Aorta (tissue), 5 donors: Measurements from ENCODE around the gene HSPB7. TPM values are rescaled to one million over a fixed set of nuclear protein-coding genes. Genes with fewer than 3 reads are reported as not detected.

Experiments used
- ATAC-seq: fragments of 200-7000 bp; cut with Tn5 transposase; one replicate; pipeline ENCODE4 v1.9.1; 2022; ENCODE audit warnings: moderate library complexity; ENCODE audit not compliant: low FRiP score
- DNase-seq, 2 donors: peaks; one replicate each; pipeline ENCODE4 v3.0.0-alpha.2; 2020
- H3K27ac ChIP-seq, 2 donors: one replicate each; pipeline ENCODE4 v1.5.1; 2013; ENCODE audit warnings: low read length in 2 of 2, mild to moderate bottlenecking in 2 of 2, moderate library complexity in 2 of 2, control low read depth in 1 of 2, inconsistent platforms in 1 of 2, low read depth in 1 of 2
- H3K27me3 ChIP-seq, 2 donors: one replicate each; pipeline ENCODE4 v1.6.1; 2013; ENCODE audit warnings: control low read depth in 1 of 2, low read length in 1 of 2, mild to moderate bottlenecking in 1 of 2, moderate library complexity in 1 of 2; ENCODE audit not compliant: insufficient read depth in 2 of 2, control insufficient read depth in 1 of 2
- H3K36me3 ChIP-seq, 2 donors: one replicate each; pipeline ENCODE4 v1.6.1; 2013; ENCODE audit warnings: control low read depth in 1 of 2, low read length in 1 of 2, mild to moderate bottlenecking in 1 of 2; ENCODE audit not compliant: insufficient read depth in 2 of 2, control insufficient read depth in 1 of 2
- H3K4me1 ChIP-seq, 2 donors: one replicate each; pipeline ENCODE4 v1.6.1; 2013; ENCODE audit warnings: low read length in 2 of 2, control low read depth in 1 of 2, mild to moderate bottlenecking in 1 of 2, moderate library complexity in 1 of 2; ENCODE audit not compliant: insufficient read depth in 2 of 2, control insufficient read depth in 1 of 2
- H3K4me3 ChIP-seq, 2 donors: one replicate each; pipeline ENCODE4 v1.5.1; 2013; ENCODE audit warnings: low read length in 2 of 2, control low read depth in 1 of 2, mild to moderate bottlenecking in 1 of 2
- H3K9me3 ChIP-seq: one replicate; pipeline ENCODE4 v1.6.1; 2013; ENCODE audit warnings: mild to moderate bottlenecking, low read length; ENCODE audit not compliant: control insufficient read depth
- WGBS, 2 donors: extraction: QIAGEN DNeasy Blood & Tissue Kit; methylation state at CpG; one replicate each; pipeline ENCODE4 v1.1.7; 2013; 5-methylcytosine and 5-hydroxymethylcytosine counted together
- intact Hi-C, 2 donors: fragments of 100-400 bp; cut with DNase I; formaldehyde crosslinking; loops; one replicate each; pipeline versions ENCODE4 v1.14.2 to v1.15.0; 2022
- polyA plus RNA-seq, 2 donors: library from polyadenylated mRNA; stranded (reverse); fragments of 200-250 nt; gene quantifications; one replicate each; pipeline ENCODE4 v1.2.3, GENCODE V29; 2013
- total RNA-seq, 2 donors: library from RNA; stranded (reverse); fragmentation: NEBNext Ultra II Directional; extraction: Animal tissue kit (Norgen Biotek cat#: 25700); gene quantifications; one replicate each; pipeline ENCODE4 v1.2.1, GENCODE V29; 2021
- donor health status: healthy with polysubstance abuse.
- donor health status: Bipolar disorder and iron deficiency.
- donor health status: DM: no; HTN: no; CAD: no.
- donor health status: DM: no; HTN: no; CAD: no.
- donor health status: DM: yes; HTN: yes; CAD: no.

The HSPB7 gene
- total and polyA plus RNA-seq, 4 donors = 128 to 802 (median 326) TPM

DNA sequence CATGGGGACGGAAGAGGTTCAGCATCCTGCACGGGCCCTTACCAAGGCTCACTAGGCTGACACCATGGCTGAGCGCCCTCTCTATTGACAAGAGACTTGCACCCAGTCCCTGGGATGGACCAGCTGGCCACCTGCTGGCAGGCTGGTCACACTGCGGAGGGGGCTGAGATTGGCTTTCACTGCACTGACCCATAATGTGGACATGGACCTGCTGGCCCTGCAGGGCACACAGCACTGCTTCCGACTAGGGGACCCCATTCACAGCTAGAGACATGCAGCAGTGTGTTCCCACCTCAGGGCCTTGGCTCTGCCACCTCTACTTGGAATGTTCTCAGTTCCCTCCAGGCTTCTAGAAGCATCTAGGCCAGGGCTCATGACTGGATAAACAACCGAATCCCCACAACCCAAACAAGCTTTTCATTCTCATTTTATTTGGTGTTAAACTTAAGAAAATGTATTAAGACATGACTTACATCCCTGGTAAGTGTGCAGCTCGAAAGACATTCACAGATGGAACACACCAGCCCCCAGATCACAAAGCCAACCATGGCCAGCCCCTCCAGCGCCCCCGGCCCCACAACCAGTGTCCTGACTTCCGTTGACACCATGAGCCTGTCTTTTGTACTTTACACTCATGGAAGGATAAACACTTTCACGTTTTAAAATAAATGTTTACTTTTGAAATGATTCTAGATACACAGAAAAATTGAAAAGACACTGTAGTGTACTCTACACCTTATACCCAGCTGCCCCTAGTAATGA, 23.1 kb downstream of the HSPB7 start:
- ATAC-seq (peak; percentile 80), DNase-seq (peak; percentile 80 to 89)
- Histone ChIP-seq H3K27ac (no peak overlapping the region), H3K27me3 (no peaks in the 10 kb centered on the region), H3K36me3 (no peaks in the 10 kb centered on the region), H3K4me1 (no peaks in the 10 kb centered on the region), H3K9me3 (no peaks in the 10 kb centered on the region), H3K4me3 (no peak overlapping the region)
- intact Hi-C loops = loop anchor here (5.0 kb wide), 3 partner anchors 177 to 202 kb away; no protein-coding TSS in a partner anchor
- 51 to 52% methylated on average over 11 of the region's 11 CpGs for WGBS, 2 donors

DNA sequence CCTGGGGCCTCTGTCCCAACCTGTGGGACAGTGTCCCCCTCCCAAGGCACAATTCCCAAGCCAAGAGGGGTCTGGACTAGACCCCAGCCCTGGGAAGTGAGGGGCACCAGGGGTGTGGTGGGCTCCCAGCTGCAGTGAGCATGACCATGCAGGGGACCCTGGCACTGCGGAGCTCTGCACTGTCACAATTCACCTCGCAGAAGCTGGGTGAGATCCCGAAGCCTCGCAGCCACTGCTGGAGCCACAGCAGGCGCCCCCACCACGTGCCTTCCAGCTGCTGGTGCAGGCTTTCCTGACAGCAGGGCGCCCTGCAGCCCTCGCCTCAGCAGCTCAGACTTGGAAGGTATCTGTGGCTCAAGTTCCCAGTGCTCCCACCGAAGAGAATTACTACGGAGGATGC, 23.8 kb downstream of the HSPB7 start:
- ATAC-seq (no peak), DNase-seq (no peak)
- Histone ChIP-seq H3K27ac (no peak overlapping the region), H3K4me1 (no peaks in the 10 kb centered on the region), H3K9me3 (no peaks in the 10 kb centered on the region), H3K4me3 (no peak overlapping the region), H3K27me3 (no peaks in the 10 kb centered on the region), H3K36me3 (no peaks in the 10 kb centered on the region)
- intact Hi-C loops = loop anchor here (5.0 kb wide), 3 partner anchors 177 to 202 kb away; no protein-coding TSS in a partner anchor
- 93 to 94% methylated on average over 10 of the region's 10 CpGs for WGBS, 2 donors

DNA sequence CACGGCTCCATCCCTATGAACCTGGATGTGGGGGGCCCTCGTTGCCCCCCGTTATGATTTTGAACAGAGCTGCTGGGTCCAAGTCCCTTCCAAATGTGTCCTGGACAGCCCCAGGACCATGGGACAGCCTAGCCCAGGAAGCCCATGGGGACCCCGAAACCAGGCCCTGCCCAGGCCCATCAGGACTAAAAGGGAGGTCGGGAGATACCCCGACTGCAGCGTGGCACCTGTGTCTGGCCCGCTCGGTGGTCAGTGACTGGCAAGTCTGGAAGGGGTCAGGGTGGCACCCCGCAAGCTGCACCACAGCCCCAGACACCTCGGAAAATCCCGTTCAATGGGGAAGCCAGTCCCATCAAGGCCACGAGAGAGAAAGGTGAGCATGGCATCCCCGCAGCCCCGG, 24.2 kb downstream of the HSPB7 start:
- WGBS, 2 donors = 90 to 97% methylated on average over 15 of the region's 15 CpGs
- Histone ChIP-seq H3K4me1 (no peaks in the 10 kb centered on the region), H3K27me3 (no peaks in the 10 kb centered on the region), H3K4me3 (no peak overlapping the region), H3K36me3 (no peaks in the 10 kb centered on the region), H3K27ac (no peak overlapping the region), H3K9me3 (no peaks in the 10 kb centered on the region)
- intact Hi-C loops = loop anchor here (5.0 kb wide), 3 partner anchors 176 to 201 kb away; no protein-coding TSS in a partner anchor
- ATAC-seq (no peak), DNase-seq (no peak)

DNA sequence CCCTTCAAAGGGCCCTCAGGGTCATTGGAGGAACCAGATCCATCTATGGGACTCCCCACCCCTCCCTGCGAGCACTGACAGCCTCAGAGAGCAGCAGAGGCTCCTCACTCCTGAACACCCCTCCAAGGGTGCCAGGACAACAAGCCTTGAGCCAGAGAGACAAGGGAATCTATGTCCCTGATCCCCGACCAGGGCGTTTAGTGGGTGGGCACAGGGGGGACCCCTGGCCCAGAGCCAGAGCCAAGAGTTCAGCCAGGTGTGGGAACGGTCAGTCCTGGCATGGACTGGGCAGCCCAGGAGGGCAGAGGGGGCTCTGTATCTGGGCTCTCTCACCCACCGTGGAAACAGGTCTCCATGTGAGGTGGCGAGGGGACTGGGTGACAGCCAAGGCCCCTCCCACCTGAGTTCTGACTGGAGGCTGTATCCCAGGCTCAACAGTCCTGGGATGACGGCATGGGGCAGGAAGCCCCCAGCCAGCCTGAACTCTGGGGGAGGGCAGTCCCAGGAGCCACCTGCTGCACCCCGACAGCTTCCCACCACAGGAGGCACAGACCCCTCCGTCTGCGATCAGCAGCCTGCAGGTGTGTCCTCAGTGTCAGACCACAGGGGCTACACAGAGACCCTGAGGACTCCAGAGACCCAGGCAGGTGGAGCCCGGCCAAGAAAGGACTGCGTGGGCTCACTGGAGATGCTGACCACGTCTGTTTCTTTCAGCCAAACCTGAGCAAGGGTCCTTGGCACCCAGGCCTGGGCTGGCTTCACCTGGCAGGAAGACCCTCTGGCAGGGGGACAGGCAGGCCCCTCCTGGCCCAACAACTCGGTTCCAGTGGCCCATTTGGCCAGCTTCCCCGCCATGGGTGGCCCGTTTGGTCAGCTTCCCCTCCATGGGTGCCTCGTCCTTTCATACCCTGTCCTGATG, 25.0 kb downstream of the HSPB7 start:
- intact Hi-C loops = loop anchor here (5.0 kb wide), 3 partner anchors 176 to 201 kb away; no protein-coding TSS in a partner anchor

DNA sequence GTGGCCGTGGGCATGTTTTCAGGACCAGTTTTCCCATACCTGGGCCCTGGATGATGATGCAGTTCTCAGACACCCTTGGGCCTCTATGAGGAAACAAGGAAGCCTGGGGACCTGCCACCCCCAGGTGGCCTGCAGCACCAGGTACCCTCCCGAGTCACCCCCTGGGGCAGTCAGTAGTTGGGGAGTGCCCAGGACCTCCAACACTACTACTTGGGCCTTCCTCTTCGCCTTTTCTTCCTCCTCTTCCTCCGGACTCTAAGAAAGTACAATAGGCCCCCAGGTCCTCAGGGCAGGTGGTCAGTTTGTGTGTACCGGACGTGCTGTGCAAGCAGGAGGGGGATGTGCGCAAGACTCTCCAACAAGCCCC, 25.7 kb downstream of the HSPB7 start:
- intact Hi-C loops = loop anchor here (5.0 kb wide), 3 partner anchors 175 to 200 kb away; no protein-coding TSS in a partner anchor
- H3K27ac ChIP-seq = no peak overlapping the region
- no peak for ATAC-seq

More for the DNA sequence above, 25.0 kb downstream of the HSPB7 start:
- ATAC-seq (no peak), DNase-seq (no peak)
- Histone ChIP-seq H3K27me3 (no peaks in the 10 kb centered on the region), H3K36me3 (no peaks in the 10 kb centered on the region), H3K4me1 (no peaks in the 10 kb centered on the region), H3K27ac (no peak overlapping the region), H3K9me3 (no peaks in the 10 kb centered on the region), H3K4me3 (no peak overlapping the region)
- WGBS, 2 donors = 83% methylated on average over 17 of the region's 17 CpGs

DNA sequence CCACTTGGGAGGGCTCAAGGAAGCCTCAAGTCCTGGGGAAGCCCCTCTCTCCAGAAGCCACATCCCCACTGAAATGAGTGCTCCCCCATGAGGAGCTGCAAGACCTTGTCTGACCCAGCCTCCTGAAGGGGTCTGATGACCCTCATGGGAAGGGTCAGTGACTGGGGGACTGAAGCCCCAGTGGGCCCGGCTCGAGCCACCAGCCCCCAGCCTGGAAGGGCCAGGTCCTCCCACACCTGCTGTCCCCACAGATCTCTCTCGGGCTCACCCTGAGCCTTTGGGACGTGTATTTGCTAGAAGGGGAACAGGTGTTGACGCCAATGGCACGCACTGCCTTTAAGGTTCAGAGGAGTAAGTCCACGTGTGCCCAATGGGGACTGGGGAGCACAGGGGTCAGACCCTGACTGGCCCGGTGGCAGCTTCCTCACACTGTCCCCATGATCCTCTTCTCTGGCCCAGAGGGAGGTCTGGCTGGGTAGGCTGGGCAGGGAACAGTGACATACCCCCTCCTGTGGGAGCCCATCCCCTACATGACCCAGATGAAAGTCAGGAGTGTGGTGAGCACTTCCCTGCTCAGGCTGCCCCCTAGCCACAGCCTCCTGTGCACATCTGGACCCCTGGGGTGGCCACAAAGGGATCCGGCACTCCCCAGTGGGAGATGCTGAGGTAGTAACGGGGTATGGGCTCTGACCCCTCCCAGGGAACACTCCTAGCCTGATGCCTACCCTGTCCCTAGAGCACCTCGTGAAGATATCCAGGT, 26.2 kb downstream of the HSPB7 start:
- ATAC-seq = no peak
- intact Hi-C loops = loop anchor here (5.0 kb wide), 3 partner anchors 174 to 199 kb away; no protein-coding TSS in a partner anchor
- WGBS, 2 donors = 92 to 94% methylated on average over 11 of the region's 11 CpGs

More for the DNA sequence above, 25.7 kb downstream of the HSPB7 start:
- H3K27me3 ChIP-seq = no peaks in the 10 kb centered on the region
- no peaks in the 10 kb centered on the region for H3K36me3 ChIP-seq
- no peak overlapping the region for H3K4me3 ChIP-seq
- 95 to 96% methylated on average over 7 of the region's 7 CpGs for WGBS, 2 donors
- no peak for DNase-seq
- H3K9me3 ChIP-seq = no peaks in the 10 kb centered on the region
- no peaks in the 10 kb centered on the region for H3K4me1 ChIP-seq

DNA sequence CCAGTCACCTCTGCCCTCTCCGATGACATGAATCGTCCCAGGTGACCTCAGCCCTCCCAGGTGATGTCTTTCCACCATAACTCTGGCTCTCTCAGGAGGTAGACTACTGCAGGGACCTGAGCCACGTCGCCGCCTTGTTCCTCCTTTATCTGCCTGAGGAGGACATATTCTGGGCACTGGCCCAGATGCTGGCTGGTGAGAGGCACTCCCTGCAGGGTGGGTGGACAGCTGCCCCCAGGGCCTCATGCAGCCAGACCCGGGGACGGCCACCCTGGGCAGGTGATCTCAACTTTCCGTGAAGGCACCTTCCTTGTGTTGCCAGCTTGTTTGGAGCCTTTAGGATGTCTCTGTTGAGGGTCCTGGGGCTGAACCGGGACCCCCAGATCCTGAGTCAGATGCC, 28.1 kb downstream of the HSPB7 start:
- DNase-seq (no peak), ATAC-seq (no peak)
- Histone ChIP-seq H3K4me3 (no peak overlapping the region), H3K9me3 (no peaks in the 10 kb centered on the region), H3K27ac (no peak overlapping the region), H3K27me3 (no peaks in the 10 kb centered on the region), H3K36me3 (no peaks in the 10 kb centered on the region), H3K4me1 (no peaks in the 10 kb centered on the region)
- WGBS, 2 donors = 77 to 79% methylated on average over 9 of the region's 9 CpGs
- intact Hi-C loops = loop anchor here (5.0 kb wide), 3 partner anchors 172 to 197 kb away; no protein-coding TSS in a partner anchor

More for the DNA sequence above, 26.2 kb downstream of the HSPB7 start:
- H3K4me3 ChIP-seq = no peak overlapping the region
- H3K9me3 ChIP-seq = no peaks in the 10 kb centered on the region
- no peaks in the 10 kb centered on the region for H3K36me3 ChIP-seq
- H3K4me1 ChIP-seq = no peaks in the 10 kb centered on the region
- no peak overlapping the region for H3K27ac ChIP-seq
- no peak for DNase-seq
- H3K27me3 ChIP-seq = no peaks in the 10 kb centered on the region
